HG02588 (cell line): Measurements from ENCODE around the gene GJB4.
"Not testable (repeated sequence)": the region's sequence is repeated elsewhere in the genome, so short reads cannot be mapped to it uniquely, and the experiment has no call there.

ENCODE experiments used
- ATAC-seq: cut with Tn5 transposase; IDR thresholded peaks from one replicate; pipeline ENCODE4 v1.9.1; 2021; ENCODE audit warnings: mild to moderate bottlenecking, moderate library complexity; ENCODE audit not compliant: unreplicated experiment

Gene GJB4

DNA sequence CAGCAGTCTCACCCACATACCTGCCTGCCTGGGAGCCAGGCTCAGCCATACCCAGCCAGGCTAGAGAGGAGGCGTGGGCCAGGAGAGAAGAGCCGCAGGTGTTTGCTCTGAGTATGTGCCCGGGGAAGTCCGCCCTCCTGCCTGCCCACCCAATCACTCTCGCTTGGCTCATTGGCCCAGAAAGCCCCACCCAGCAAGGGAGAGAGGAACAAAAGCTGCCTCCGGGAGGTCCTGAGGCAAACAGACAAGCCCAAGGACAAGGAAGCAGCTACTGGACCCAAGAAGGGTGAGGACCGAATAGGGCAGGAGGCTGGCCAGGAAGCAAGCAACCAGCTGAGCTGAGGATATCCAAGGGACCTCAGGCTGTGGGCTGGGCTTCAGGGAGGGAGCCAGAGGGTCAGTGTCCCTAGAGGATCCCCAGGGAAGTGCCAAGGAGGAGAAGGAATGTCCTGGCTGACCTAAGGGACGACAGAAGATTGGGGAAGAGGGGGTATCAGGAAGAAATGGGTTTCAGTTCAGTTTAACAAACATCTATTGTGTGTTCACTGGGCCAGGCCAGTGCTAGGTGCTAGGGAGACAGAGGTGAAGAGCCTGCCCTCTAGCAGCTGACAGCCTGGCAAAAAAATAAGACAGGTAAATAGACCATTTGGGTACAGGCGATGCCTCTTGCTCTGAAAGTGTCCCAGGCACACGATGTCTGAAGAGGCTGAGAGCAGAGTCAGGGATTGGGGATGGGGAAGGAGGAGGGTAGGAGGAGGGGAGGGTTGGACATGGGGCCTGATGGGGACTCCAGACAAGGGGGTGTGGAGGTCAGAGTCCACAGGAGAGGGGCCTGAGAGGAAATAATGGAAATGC, at the start of gene GJB4:
TSS of gene GJB4 (plus strand) at position 238 of the 855 bp plus-strand sequence. CDS start 1,515 bp downstream, outside the sequence.
- ATAC-seq = no peak

- no peak for ATAC-seq
Observed at GRCh38 chr1:34710812-34711211, 48.7 kb upstream of the GJB4 start.

DNA sequence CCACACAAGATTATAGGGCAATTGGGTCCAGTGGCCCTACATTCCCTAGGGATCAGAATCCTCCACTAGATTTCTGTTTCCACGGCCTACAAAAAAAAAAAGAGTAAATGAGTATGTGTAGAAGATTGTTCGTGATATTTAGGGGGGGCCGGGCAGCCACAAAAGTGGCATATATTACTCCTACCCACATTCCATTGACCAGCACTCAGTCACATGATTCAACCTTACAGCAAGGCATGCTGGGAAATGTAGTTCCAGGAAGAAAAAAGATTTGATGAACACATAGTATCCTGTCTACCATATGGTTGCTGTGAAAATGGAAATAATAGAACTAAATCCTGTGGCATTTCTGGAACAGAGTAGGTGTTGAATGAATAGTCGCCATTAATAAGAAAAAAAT, 48.1 kb upstream of the GJB4 start:
- no peak for ATAC-seq

GRCh38 chr1:34712007-34712688, 47.4 kb upstream of the GJB4 start:
- no peak for ATAC-seq

- ATAC-seq = no peak
Observed at GRCh38 chr1:34713443-34713842, 46.1 kb upstream of the GJB4 start.

DNA sequence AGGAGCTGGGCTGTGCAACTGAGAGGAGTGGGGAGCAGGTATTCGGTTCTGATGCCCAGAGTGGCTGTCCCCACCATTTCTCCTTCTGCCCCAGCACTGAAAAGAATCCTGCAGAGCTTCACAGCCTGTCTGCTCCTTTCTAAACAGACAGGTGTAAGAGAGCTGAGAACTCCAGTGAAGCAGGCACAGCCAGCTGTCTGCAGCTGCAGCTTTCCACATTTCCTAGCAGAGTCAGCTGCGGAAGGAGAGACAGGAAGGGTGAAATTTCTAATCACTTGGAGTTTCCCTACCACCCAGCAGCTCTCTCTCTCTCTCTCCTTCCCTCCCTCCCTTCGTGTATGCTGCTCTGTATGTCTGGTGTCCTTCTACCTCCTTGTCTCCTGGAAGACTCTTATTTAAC, 45.2 kb upstream of the GJB4 start:
- ATAC-seq = no peak

DNA sequence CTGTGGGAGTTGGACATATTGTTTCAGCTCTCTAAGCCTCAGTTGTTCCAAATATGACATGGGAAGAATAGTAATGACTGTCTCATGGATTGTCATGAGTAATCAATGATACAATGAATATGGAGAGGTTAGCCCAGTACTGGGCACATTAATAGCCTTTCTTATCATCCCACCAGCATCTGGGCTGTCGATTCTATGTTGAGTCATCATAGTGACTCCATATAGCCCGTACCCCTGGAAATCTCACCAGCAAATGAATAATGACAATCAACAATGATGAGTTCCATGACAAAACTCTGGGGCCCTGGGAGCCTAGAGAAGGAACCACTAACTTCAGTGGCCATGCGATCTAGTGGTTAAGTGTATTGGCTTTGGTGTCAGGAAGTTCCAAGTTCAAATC, 44.4 kb upstream of the GJB4 start:
- no peak for ATAC-seq

- ATAC-seq = no peak
Observed at GRCh38 chr1:34721241-34721640, 38.3 kb upstream of the GJB4 start.

GRCh38 chr1:34721646-34722355, 37.7 kb upstream of the GJB4 start:
- no peak for ATAC-seq

DNA sequence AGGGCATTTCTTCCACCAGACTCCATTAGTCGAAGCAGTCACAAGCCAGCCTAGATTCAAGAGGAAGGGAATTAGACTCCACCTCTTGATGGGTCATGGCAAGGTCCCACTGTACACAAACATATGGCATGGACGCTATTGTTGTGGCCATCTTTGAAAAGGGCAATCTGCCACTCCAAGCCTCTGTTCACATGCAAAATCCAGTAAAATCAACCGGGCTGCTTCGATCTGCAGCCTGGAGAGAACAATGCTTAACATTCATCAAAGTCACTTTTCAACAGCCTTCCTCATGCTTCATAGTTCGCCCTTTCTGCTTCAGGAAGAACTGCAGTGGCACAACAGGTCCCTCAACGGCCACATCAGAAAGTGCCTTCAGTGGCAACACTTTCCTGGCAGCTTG, 32.7 kb upstream of the GJB4 start:
- no peak for ATAC-seq

DNA sequence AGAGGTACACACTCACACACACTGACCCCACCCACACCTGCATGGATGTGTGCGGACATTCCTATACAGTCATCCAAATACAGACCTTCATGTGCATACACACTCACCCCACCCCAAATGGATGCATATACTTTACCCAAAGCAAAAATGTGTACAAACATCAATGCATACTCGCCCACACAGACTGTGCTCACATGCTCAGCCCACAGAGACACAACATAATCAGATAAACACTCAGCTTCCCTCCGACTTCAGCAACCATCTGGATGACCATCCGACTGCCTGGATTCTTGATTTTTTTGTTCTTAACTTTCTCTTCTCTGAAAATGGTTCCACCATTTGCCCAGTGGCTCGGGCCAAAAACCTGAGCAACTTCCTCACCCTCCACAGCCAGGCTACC, 29.1 kb upstream of the GJB4 start:
- no peak for ATAC-seq

- not testable (repeated sequence) for ATAC-seq
Observed at GRCh38 chr1:34732831-34733230, 26.7 kb upstream of the GJB4 start.

DNA sequence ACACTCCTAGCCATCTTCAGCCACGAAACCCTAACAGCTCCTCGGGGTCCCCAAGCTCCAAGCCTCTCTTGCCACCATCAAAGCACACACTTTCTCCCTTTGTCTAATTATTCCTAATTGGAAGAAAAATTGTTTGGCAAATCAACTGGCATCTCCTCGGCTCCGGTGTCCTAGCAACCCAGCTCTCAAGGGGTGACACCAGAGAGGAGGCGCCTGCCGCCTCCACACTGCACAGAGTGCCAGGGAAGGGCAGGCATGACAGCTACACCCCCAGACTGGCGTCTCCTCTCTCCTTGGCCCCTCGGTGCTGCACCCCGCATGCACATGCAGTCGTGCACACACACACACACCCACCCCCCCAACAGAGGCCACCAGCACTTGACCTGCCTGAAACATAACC, 22.8 kb upstream of the GJB4 start:
- no peak for ATAC-seq

DNA sequence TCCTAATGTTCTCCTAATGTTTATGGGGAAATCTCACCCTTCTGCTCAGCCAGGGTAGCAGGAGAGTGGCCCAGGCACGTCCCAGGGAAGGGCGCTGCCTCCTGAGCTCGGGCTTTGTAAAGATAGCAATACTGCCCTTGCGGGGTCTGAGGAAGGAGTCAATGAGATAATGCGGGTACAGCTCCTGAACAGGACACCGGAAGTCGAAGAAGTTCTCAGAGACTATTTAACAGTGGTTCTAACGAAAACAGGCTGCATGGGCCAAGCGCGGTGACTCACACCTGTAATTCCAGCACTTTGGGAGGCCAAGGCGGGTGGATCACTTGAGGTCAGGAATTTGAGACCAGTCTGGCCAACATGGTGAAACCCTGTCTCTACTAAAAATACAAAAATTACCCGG, 22.3 kb upstream of the GJB4 start:
- ATAC-seq = not testable (repeated sequence)

- no peak for ATAC-seq
Observed at GRCh38 chr1:34739613-34740012, 19.9 kb upstream of the GJB4 start.

DNA sequence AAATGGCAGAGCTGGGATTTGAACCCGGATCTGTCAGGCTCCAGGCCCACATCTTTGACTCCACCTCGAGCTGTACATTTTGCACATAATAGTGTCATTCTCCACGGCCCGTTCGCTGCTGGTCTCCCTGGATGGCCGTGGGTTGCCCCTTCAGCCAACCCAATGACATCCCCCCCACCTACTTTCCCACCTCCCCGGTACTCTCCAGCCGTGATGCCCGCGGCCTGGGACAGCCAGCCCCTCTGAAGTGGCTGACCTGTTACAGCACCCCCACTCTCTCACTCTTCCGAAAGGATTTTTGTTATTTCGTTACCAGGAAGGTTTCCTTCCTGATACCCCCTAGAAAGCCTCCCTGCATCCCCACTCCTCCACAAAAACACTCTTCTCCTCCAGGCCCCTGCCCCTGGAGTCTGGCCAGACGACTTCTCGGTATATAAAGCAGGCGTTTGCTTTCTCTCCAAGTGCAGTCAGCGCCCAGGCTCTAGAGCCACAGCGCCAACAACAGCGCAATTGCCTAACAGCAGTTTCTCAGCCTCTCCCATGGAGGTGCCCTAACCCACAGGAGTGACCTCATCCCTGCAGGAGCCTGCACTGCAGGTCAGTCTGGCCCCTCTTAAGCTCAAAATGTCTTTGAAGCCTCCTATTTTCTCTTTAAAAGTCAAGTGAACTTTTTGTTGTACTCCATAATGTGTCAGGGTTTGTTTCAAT, 19.2 kb upstream of the GJB4 start:
- no peak for ATAC-seq

DNA sequence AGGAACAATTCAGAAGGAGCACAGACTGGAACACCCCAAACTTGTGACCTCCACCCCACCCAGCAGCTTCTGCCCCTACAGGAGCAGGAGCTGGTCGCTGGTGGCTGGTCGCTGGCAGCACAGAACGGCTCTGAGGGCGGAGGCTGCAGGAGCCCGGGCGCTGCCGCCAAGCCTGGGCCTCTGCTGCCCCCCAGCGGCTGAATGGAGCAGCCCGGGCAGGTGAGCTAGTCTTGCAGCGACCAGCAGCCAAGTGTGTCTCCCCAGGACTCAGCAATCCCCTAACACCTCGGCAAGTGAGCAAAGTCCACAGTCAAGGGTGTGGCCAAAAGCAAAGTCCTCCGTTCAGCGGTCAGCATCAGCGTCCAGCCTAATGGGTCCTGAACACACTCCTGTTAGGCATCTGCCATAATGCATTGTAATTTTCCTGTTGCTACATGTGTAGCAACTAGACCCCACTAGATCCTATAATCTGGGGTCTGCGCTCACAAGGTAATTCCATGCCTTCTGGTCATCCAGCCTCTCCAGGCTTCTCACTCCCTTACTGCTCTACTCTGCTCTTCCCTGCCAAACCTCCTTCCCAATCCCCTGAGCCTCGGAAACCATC, 16.8 kb upstream of the GJB4 start:
- peak; percentile 78 for ATAC-seq

DNA sequence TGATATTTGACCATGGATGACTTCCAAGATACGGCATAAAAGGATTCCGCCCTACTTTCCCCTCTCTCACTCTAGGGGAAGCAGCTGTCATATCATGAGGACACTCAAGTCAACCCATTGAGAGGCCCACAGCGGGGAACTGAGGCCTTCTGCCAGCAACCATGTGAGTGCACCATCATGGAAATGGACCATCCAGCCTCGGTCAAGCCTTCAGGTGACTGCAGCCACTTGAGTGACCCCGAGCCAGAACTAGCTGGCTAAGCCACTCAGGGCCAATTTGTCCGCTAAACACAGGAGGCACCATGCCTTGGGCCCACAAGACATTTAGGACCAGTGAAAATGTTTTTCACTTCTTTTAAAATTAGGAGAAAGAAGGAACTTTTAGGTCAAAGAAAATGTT, 15.8 kb upstream of the GJB4 start:
- ATAC-seq = no peak

DNA sequence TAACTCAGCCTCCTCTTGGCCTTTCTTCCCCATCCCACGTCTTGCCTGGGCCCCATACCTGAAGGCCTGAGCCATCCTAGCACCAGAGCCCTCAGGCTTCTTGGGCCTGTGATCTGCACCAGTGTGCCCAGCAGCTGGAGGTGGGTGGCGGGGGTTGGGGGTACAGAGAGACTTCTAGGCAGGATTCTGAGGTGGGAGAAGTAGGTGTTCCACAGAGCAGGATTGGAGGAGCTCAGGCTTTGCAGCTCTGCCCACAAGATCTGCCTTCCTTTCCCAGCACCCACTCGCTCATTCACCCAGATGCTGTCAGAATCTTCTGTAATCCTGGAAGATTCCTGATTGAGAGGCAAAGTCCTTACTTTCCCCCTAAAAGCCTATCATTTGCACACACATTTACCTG, 14.7 kb upstream of the GJB4 start:
- no peak for ATAC-seq

GRCh38 chr1:34745666-34746065, 13.9 kb upstream of the GJB4 start:
- ATAC-seq = no peak

DNA sequence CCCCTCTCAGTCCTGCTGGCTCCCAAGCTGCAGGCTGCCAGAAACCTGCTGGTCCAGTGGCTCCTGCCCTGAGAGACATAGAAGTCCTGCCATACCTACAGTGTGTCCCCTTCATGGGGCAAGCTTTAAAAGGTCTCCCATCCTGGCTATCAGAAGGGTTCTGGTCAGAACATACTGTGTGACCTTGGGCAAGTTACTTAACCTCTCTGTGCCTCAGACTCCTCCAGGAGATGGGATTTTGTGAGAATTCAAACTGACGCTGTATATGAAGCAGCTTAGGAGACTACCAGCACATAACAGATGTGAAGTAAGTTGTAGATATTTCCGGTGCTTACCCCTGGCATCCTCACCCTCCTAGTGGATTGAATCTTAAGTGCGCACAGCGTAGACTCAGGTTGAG, 13.4 kb upstream of the GJB4 start:
- no peak for ATAC-seq
